Measurements from ENCODE around the gene PPP2R1B.
"Not testable (repeated sequence)": the region's sequence is repeated elsewhere in the genome, so short reads cannot be mapped to it uniquely, and the experiment has no call there.

Gene PPP2R1B

DNA sequence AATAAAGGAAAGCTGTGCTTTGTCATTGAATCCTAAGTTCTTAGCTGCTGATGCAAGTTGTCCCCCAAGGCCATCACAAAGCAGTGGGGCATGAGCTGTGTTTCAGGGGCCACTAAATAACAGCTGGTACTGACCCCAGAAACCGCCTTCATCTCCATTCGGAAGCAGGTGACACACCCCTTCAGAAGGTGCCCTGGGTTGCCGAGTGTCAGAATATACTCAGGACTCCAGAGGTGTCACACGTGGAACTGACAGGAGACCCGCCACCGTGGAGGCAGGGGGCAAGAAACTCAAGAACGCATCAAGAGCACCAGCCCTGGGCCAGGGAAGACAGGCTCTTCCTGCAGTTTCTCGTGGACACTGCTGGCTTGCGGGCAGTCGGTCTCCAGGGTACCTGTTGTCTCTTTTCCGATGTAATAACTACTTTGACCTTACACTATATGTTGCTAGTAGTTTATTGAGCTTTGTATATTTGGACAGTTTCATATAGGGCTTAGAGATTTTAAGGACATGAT is 41.5 kb downstream of the PPP2R1B start:
- DNase-seq = no peak

DNA sequence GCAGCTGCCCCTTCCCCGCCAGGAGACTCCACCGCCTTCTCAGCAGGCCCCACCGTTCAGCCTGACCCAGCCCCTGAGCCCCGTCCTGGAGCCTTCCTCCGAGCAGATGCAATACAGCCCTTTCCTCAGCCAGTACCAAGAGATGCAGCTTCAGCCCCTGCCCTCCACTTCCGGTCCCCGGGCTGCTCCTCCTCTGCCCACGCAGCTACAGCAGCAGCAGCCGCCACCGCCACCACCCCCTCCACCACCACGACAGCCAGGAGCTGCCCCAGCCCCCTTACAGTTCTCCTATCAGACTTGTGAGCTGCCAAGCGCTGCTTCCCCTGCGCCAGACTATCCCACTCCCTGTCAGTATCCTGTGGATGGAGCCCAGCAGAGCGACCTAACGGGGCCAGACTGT is 42.6 kb downstream of the PPP2R1B start:
- no peak for DNase-seq

DNA sequence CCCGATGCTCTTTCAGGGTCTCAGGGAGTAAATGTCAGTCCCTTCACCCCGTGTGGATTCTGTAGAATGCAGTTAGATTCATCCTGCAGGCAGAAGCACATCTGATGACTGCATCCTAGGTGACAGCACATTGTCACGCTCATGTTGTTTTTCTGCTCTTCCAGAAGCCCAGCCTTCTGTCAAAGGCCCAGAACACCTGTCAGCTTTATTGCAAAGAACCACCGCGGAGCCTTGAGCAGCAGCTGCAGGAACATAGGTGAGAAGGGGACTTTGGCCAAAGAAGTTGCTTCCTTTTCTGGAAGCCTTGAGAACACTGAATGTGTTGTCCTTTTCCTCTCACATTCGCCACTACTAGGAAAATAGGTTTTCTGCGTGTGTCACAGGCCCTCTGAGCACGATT is 43.7 kb downstream of the PPP2R1B start:
- no peak for DNase-seq

DNA sequence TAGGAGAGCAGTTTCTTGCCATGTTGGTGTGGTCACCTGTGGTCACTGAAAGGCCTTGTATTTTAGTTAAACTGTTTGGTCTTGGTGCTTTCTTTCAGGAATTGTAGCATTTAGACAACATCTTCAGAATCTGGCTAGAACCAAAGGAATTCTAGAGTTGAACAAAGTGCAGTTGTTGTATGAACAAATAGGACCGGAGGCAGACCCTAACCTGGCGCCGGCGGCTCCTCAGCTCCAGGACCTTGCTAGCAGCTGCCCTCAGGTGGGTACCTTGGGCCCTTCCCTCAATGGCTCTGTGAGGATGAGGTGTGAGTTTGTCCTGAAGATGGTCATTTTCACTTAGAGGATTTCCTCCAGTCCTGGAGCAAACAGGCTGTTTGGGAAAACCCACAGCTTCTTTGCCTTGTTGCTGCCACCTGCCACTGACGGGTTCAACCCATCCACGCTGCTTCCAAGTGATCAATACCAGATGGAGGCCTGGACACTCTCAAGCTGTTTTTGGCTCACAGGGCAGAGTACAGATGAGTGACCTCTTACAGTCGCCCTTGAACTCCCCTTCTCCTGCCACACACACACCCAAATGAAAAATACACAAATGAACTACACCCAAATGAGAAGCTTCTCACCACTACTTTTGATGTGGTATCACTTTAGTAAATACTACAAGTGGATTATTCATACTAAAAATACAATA is 45.2 kb downstream of the PPP2R1B start:
- DNase-seq = no peak

DNA sequence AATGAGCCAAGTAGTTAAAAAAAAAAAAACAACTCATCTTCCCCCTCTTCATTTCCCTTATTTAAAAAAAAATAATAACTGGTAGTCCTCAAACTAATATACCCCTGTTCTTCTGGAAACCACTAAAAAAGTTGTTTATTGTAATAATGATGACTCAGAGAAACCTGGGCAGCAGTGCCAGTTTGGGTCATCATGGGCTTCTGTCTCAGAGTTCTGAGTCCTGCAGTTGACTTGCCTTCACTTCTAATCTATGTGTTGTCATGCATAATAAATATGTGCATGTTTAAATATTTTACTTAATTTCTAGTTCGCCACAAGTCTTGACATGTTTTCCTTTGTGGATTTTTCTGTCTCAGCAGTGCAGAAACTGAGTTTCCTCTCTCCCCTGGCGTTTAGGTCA is 46.8 kb downstream of the PPP2R1B start:
- DNase-seq = no peak

DNA sequence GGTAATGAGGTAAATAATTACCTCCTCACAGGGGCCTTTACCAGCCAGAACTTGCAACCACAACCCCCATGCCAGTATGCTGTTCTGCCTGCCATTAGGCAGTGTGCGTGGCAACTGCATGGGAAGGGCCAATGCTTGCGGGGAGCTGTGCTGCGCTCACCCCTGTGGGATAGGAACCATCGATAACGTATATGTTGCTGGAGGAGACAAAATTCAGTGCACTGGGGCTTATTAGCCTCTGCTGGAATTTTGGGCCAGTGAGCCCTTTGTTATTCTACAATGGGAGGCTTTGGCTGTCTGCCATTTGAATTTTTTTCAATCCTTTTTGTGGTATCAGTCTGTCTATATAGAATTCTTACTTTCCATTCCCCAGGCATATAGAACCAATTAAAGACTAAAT is 47.3 kb downstream of the PPP2R1B start:
- DNase-seq = no peak

DNA sequence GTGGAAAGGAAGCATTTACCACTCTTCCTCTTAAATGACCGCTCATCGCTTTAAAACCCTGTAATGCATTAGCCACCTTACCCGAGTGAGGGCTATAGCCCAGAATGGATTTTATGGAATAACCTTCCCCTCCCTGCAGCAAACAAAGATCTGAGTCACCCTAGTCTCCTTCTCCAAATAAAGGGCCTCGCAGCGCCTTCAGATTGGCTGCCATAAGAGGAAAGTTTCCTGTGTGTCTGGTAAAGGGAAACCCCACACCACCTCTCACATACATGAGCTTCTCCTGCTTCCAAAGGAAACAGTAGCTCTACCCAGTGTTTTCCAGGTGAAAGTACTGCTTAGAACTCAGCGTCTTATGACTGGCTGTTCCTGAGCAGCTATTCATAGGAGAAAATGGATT is 47.8 kb downstream of the PPP2R1B start:
- DNase-seq = no peak

DNA sequence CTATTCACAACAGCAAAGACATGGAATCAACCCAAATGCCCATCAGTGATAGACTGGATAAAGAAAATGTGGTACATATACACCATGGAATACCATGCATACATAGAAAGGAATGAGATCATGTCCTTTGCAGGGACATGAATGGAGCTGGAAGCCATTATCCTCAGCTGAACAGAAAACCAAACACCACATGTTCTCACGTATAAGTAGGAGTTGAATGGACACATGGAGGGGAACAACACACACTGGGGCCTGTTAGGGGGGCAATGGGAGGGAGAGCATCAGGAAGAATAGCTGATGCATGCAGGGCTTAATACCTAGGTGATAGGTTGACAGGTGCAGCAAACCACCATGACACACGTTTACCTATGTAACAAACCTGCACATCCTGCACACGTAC is 48.5 kb downstream of the PPP2R1B start:
- not testable (repeated sequence) for DNase-seq

DNA sequence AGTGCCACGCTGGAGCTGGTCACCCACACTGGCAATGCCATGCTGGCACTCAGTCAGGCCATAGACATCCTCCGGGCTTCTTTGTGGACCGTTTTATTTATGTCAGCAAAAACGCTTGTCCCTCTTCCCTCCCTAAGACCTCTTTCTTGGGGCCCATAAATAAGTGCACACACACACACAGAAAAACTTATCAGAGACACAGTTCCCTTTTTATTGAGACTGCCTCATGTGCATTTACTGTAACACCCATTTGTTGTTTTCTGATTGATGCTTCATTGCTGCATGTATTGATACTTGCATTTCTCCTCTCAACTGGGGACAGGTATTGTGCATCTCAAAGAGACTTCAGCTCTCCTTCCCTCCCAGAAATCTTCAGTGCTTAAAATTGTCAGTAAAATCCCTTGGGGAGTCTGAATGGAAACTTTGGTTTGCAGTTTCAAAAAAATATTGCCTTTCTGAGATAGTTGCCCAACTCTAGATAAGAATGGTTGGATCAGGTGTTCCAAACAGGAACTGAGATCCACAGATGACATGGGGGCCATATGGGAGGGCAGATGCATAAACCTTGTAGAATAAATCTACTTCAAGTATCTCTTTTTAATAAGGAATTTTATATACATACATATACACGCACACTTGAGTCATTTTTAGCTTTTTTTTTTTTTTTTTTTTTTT is 50.9 kb downstream of the PPP2R1B start:
- DNase-seq = no peak

DNA sequence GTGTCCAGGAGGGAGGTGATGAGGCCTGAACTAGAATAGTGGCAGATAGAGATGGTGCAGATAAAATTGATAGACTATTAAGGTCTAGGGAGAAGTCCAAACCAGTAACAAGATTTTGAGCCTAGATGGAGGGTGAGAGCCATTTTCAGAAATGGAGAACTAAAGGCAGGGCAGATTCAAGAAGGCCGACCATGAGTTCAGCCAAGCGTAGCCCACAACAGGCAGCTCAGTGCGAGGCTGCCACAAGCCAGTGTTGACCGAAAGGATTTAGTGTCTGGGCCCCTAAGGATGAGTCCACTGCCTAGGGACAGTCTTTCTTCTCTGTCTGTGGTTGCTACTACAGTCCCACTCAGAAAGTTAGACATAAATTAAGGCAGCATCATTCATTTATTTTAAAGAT is 51.7 kb downstream of the PPP2R1B start:
- DNase-seq = no peak

DNA sequence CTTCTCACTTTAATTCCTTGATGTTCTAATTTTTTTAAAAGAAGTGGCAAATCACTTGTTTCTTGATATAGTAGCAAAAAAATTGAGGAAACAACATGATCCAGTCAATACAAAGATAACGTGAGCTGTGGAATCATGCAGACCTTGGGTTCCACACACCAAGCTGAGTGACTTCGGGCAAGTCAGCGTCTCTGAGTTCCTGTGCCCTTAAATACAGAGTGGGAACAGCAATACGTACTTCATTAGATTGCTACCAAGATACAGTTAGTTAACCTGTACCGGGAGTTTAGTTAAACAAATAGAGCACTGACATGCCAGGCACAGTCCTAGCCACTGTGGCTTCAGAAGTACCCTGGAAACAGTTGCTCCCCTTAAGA is 58.5 kb downstream of the PPP2R1B start:
- no peak for DNase-seq

DNA sequence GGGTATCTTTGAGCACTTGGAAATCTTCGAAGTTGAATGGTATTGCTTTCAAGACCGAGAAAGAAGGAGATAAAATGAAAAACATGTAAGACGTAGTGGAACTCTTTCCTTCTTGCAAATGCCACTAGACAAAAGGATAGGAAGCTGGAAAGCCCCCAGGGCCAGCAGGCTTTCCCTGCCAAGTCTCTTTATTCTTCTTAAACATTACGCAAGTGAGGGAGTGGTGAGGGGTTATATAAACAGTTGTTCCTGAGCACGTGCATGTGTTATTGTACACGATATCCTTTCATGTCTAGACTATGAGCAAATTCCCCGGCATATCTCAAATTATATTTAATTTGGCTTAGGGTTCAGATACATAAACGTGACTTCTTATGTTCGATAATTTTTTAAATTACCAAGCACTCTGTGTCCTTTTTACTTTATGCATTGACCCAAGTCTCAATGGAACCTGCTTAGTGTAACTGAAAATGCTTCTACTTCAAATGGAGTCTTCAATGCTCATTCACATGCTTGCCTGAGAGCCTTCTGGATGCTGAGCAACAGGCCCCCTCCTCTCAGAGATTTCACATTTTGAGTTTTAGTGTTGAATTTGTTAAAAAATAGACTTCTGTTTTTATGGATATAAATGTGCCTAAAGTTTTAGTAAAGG is 59.0 kb downstream of the PPP2R1B start:
- DNase-seq = no peak

DNA sequence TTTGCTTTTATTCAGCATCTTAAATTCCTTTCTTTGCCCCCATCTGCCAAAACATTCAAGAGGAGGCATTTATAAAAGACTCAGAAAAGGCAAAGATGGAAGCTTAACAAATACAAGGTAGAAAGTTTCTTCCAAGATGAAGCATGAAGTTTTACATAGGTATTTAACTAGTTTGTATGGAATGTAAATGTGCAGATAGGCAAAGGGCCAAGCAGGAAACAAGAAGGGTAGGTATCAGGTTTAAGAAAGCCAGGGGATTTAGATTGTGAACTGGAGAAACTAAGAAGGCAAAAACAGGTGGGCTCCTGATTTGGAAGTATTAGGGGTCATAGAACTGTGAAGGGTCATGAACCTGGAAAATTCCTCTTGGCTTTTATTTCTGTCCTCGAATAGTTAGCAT is 62.6 kb downstream of the PPP2R1B start:
- DNase-seq = no peak

DNA sequence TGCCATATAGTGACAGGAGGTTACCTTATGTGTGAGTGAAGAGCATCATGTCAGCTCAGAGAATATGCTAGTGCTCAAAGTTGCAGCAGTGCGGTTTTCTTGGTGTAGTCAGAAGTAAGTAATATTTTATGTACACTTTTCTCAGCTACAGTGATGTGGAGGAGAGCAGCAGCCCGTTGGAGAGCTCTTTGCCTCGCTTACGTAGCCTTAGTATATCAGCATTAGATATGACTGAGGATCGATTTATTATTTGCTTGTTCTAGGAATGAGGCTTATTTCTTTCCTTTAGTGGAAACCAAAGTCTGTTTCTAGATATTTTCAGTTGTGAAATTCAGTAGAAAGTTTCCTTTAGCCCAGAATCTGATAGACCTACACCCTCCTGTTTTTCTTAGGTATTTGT is 63.6 kb downstream of the PPP2R1B start:
- no peak for DNase-seq

DNA sequence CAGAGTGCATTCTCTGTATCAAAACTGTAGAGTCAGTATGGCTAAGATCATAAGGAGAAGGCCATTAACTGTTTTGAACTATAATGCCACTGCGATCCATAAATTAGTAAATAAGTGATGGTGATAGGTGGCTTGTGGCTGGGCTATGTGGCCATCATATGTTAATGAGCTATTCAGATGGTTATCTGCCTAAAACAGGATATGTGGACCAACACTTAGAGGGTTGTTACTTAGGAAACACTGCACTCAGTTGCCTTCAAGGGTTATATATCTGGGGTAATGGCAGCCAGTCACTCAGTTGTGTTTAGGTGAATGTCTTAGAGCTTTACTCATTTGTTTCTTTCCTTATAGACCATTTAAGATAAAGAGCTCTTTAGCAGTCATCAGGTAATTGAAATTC is 66.0 kb downstream of the PPP2R1B start:
- no peak for DNase-seq

DNA sequence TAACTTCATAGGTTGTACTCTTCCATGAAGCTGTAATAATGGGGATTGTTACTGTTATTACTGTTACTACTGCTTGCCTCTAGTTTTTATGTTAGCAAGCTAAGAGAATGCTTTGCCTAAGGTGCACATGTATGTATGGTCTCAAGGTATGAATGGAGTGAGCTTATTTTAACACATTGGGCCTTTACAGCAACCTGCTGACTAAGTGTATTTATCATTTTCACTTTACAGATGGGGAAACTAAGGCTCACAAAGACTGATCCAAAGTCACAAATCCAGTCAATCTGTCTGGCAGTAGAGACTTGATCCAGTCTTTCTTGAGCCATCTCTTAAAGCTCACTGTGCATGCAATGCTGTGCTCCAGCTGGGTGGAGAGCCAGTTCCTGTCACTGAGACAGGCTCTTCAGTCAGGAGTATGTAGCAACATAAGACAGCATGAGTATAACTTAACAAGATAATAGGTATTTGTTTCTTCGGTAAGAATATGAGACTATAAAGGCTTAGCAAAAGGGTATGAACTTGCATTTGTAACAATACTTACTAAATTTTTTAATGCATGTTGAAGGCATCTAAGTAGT is 66.5 kb downstream of the PPP2R1B start:
- DNase-seq = no peak

DNA sequence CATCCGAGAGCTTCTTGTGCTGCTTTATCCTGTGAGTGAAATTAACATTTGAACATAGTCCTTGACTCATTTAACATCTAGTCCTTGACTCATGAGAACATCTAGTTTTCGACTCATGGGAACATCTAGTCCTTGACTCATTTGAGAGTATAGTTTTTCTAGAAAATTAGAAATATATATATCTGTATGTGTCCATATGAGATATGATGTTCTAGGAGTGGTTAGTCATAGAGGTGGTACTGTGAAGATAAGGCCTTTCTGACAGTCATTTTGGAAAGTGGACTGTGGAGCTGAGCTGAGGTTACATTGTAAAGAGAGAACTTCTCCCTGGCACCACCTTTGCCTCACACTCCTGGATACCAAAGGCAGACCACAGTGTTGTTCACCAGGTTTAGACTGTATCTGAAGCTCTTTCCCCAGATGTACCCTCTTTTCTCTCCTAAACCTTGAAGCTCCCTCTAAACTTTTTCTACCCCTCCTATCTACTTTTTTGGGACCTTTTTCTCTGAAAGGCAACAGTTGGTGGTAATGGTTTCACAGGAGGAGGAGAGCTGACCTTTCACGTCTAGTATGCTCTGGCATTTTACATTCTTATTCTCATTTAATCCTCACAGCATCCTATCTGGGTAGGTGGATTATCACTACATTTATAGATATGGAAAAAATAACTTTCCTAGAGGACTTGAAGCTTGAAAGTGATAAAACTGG is 67.2 kb downstream of the PPP2R1B start:
- no peak for DNase-seq

DNA sequence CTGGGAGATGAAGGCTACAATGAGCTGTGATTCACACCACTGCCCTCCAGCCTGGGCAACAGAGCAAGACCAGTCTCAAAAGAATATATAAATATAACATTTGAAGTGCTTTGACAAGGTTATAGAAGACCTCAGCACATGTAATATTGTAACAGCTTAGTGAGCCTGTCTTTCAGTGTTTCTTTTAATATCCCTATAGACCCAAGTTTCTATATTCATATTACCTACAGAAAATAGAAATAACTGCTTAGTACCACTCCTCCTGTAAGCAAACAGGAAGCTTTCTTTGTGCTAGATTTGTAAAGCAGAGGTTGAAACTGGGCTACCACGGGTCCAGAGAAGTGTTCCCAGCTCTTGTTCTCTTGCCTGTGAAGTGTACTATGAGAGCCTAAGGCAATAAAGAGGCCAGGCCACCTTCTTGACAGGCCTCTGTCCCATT is 68.2 kb downstream of the PPP2R1B start:
- DNase-seq = no peak

DNA sequence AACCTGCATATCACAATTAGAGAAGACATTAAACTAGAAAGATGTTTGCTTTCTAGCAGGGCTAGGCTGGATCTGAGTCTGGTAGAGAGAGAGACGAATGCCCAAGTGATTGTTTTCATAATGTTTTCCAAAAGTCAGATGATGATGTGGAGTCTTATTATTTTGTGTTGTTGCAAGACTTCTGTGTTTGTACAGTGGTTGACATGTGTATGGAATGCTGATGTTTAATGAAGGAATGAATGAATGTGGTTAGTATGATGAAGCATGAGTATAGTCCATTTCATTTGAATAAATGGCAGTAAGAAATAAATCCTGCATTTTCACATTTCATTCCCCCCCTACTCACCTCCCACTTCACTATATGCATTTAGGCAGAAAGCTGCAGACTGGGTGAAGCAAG is 69.6 kb downstream of the PPP2R1B start:
- DNase-seq = no peak

DNA sequence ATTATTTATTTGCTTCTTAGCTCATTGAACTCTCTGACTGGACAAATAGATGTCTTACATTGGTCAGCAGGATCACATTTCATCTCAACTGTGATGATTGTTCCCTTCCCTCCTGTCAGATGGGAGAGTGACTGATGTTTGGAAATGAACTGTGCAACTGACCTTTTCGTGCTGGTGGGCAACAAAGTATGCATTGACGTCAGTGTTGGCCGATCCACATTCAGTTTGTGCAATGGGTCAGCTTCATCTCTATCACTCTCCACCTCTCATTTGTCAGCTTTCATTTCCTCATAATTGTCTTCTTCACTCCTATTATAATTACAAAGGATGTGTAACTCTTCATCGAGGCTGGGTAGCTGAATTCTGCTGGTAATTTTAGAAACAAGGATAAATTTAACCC is 71.3 kb downstream of the PPP2R1B start:
- DNase-seq = no peak

DNA sequence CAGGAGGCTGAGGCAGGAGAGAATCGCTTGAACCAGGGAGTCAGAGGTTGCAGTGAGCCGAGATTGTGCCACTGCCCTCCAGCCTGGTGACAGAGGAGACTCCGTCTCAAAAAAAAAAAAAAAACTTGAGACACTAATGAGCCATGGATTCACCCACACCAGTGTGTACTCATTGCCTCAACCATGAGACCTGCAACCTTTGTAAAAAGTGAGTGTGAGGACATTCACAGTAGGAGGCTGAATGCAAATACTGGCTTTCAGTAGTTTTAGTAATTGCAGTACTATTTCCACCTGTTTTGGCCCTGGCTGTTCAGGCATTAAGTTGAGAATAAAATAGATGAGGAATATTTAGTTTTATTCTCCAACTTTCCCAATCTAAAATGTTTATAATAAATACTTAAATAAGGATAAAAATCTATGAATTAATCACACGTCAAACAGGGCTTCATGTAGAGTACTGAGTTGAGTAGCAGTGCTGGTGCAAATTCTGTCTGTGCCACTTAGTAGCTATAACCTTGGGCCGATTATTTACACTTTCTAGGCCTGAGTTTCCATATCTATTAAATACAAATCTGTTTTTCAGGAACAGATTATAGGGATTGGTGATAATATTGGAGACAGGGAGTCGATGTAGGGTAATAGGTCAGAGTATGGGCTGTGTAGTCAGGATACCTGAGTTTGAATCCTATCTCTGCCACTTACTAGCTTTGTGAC is 72.8 kb downstream of the PPP2R1B start:
- DNase-seq = no peak

DNA sequence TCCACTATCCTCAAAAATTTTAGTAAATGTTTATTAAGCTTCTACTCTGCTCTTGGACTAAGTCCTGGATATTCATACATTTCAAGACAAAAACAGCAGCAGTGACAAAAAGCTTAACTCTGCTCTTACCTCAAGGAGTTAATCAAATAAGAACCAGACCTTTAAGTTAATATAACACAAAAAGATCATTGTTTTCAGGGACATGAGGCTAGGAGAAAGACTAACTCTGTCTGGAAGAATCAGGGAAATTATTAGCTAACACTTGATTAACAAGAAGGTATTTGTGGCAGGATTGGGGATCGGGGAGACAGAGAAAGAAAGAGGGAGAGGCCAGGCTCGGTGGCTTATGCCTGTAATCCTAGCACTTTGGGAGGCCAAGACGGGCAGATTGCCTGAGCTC is 74.4 kb downstream of the PPP2R1B start:
- no peak for DNase-seq
